Tibial artery (tissue), 4 donors: ENCODE measurements around the gene ZFR.

Experiments
- DNase-seq, 2 donors: peaks; one replicate each; pipeline ENCODE4 v3.0.0-alpha.2; 2019
- H3K27ac ChIP-seq, 2 donors: fragments of 200-600 bp; sonication (generic) in 1 of 2; 1 replicate in 1 of 2; 2 replicates in 1 of 2; pipeline ENCODE4 v1.5.1; 2018 to 2019; ENCODE audit warnings: mild to moderate bottlenecking in 1 of 2
- H3K27me3 ChIP-seq, 2 donors: fragments of 200-600 bp; sonication (generic) in 1 of 2; one replicate each; pipeline versions ENCODE4 v1.5.1 to v1.6.0; 2016 to 2019
- H3K36me3 ChIP-seq, 3 donors: fragments of 200-600 bp; sonication (generic) in 2 of 3; one replicate each; pipeline ENCODE4 v1.5.1; 2016 to 2019; ENCODE audit warnings: mild to moderate bottlenecking in 2 of 3
- H3K4me1 ChIP-seq, 4 donors: fragments of 200-600 bp; sonication (generic) in 2 of 4; 1 replicate in 3 of 4; 2 replicates in 1 of 4; pipeline ENCODE4 v1.5.1; 2016 to 2019
- H3K4me3 ChIP-seq, 2 donors: fragments of 200-600 bp; sonication (generic) in 1 of 2; 1 replicate in 1 of 2; 2 replicates in 1 of 2; pipeline ENCODE4 v1.5.1; 2018 to 2019; ENCODE audit warnings: mild to moderate bottlenecking in 2 of 2
- H3K9me3 ChIP-seq, 3 donors: fragments of 200-600 bp; sonication (generic) in 1 of 3; one replicate each; pipeline ENCODE4 v1.5.1; 2016 to 2019
- CTCF ChIP-seq, 2 experiments: fragments of 200-600 bp in 1 of 2; fragments of 450-650 bp in 1 of 2; IDR thresholded peaks; one replicate each; pipeline ENCODE4 v1.5.1; 2017 to 2019; ENCODE audit warnings: antibody characterized with exemption in 2 of 2, mild to moderate bottlenecking in 1 of 2, moderate library complexity in 1 of 2
- intact Hi-C: fragments of 100-400 bp; cut with DNase I; formaldehyde crosslinking; loops from one replicate; pipeline ENCODE4 v1.15.0; 2023; ENCODE audit warnings: low total_unique reads

ZFR gene

GRCh38 chr5:32473072-32473471, 28.5 kb upstream of the ZFR start:
- TF ChIP-seq CTCF (IDR thresholded peaks at IDR 0.05): no peak
- intact Hi-C loops: no loop called here

GRCh38 chr5:32471784-32472183, 27.2 kb upstream of the ZFR start:
- TF ChIP-seq CTCF (IDR thresholded peaks at IDR 0.05): no peak
- DNase-seq: no peak
- Histone ChIP-seq H3K36me3 (no peaks in the 10 kb centered on the region), H3K4me3 (no peak overlapping the region), H3K27me3 (no peaks in the 10 kb centered on the region), H3K9me3 (no peaks in the 10 kb centered on the region), H3K27ac (no peak overlapping the region), H3K4me1 (no peaks in the 10 kb centered on the region)
- intact Hi-C loops: no loop called here

More at GRCh38 chr5:32473072-32473471, 28.5 kb upstream of the ZFR start:
- no peak for DNase-seq
- H3K27ac ChIP-seq: no peak overlapping the region
- H3K27me3 ChIP-seq: no peaks in the 10 kb centered on the region
- no peak overlapping the region for H3K4me3 ChIP-seq
- H3K36me3 ChIP-seq: no peaks in the 10 kb centered on the region
- H3K4me1 ChIP-seq: no peaks in the 10 kb centered on the region
- H3K9me3 ChIP-seq: no peaks in the 10 kb centered on the region

- intact Hi-C loops: no loop called here
- Histone ChIP-seq H3K27me3 (no peaks in the 10 kb centered on the region), H3K4me3 (no peak overlapping the region), H3K27ac (no peak overlapping the region), H3K4me1 (no peaks in the 10 kb centered on the region), H3K36me3 (no peaks in the 10 kb centered on the region), H3K9me3 (no peaks in the 10 kb centered on the region)
- no peak for TF ChIP-seq CTCF (IDR thresholded peaks at IDR 0.05)
- no peak for DNase-seq
Measured at GRCh38 chr5:32465076-32465475, 20.5 kb upstream of the ZFR start.

- no peaks in the 10 kb centered on the region for H3K27me3 ChIP-seq
- H3K36me3 ChIP-seq: no peaks in the 10 kb centered on the region
- no peak for TF ChIP-seq CTCF (IDR thresholded peaks at IDR 0.05)
Measured at GRCh38 chr5:32462618-32463017, 18.1 kb upstream of the ZFR start.

GRCh38 chr5:32461441-32462120, 17.0 kb upstream of the ZFR start:
- Histone ChIP-seq H3K36me3 (no peaks in the 10 kb centered on the region), H3K27ac (no peak overlapping the region), H3K4me1 (no peaks in the 10 kb centered on the region), H3K4me3 (no peak overlapping the region), H3K9me3 (no peaks in the 10 kb centered on the region), H3K27me3 (no peaks in the 10 kb centered on the region)
- no peak for DNase-seq
- intact Hi-C loops: no loop called here
- TF ChIP-seq CTCF (IDR thresholded peaks at IDR 0.05): no peak

More at GRCh38 chr5:32462618-32463017, 18.1 kb upstream of the ZFR start:
- Histone ChIP-seq H3K4me3 (no peak overlapping the region), H3K4me1 (no peaks in the 10 kb centered on the region), H3K9me3 (no peaks in the 10 kb centered on the region), H3K27ac (no peak overlapping the region)
- intact Hi-C loops: no loop called here
- DNase-seq: no peak

- H3K9me3 ChIP-seq: no peaks in the 10 kb centered on the region
- H3K27me3 ChIP-seq: no peaks in the 10 kb centered on the region
- H3K4me3 ChIP-seq: no peak overlapping the region
- DNase-seq: no peak
- intact Hi-C loops: no loop called here
- H3K4me1 ChIP-seq: no peaks in the 10 kb centered on the region
- no peak overlapping the region for H3K27ac ChIP-seq
- no peaks in the 10 kb centered on the region for H3K36me3 ChIP-seq
- no peak for TF ChIP-seq CTCF (IDR thresholded peaks at IDR 0.05)
Measured at GRCh38 chr5:32460702-32461101, 16.2 kb upstream of the ZFR start.
